IPS-18c (cell line): ENCODE measurements around the gene PDE9A.

Experiments used
- H3K4me3 ChIP-seq: 2 replicates; pipeline ENCODE4 v1.7.0; 2013; ENCODE audit warnings: low read depth, mild to moderate bottlenecking, low read length, moderate library complexity; ENCODE audit not compliant: insufficient read depth
- H3K9me3 ChIP-seq: one replicate; pipeline ENCODE4 v1.6.1; 2013; ENCODE audit warnings: mild to moderate bottlenecking, low read length, moderate library complexity; ENCODE audit not compliant: control insufficient read depth, insufficient read depth

PDE9A gene

GRCh38 chr21:42731264-42732032 lies 78.0 kb downstream of the PDE9A start:
- Histone ChIP-seq H3K4me3 (no peak overlapping the region), H3K9me3 (no peaks in the 10 kb centered on the region)

GRCh38 chr21:42732033-42732410 lies 78.6 kb downstream of the PDE9A start:
- H3K4me3 ChIP-seq = no peak overlapping the region

GRCh38 chr21:42733037-42733627 lies 79.7 kb downstream of the PDE9A start:
- no peaks in the 10 kb centered on the region for H3K9me3 ChIP-seq
- no peak overlapping the region for H3K4me3 ChIP-seq

More at GRCh38 chr21:42732033-42732410, 78.6 kb downstream of the PDE9A start:
- H3K9me3 ChIP-seq = no peaks in the 10 kb centered on the region

GRCh38 chr21:42733874-42734273 lies 80.5 kb downstream of the PDE9A start:
- H3K9me3 ChIP-seq = no peaks in the 10 kb centered on the region
- no peak overlapping the region for H3K4me3 ChIP-seq

- Histone ChIP-seq H3K9me3 (no peaks in the 10 kb centered on the region), H3K4me3 (no peak overlapping the region)
Measured at GRCh38 chr21:42734323-42734971, 81.0 kb downstream of the PDE9A start.

GRCh38 chr21:42735061-42735460 lies 81.6 kb downstream of the PDE9A start:
- Histone ChIP-seq H3K4me3 (no peak overlapping the region), H3K9me3 (no peaks in the 10 kb centered on the region)

- Histone ChIP-seq H3K9me3 (no peaks in the 10 kb centered on the region), H3K4me3 (no peak overlapping the region)
Measured at GRCh38 chr21:42735944-42736343, 82.5 kb downstream of the PDE9A start.

GRCh38 chr21:42736646-42737350 lies 83.4 kb downstream of the PDE9A start:
- no peaks in the 10 kb centered on the region for H3K9me3 ChIP-seq
- H3K4me3 ChIP-seq = no peak overlapping the region

GRCh38 chr21:42737951-42738590 lies 84.7 kb downstream of the PDE9A start:
- Histone ChIP-seq H3K9me3 (no peaks in the 10 kb centered on the region), H3K4me3 (no peak overlapping the region)

- Histone ChIP-seq H3K4me3 (no peak overlapping the region), H3K9me3 (no peaks in the 10 kb centered on the region)
Measured at GRCh38 chr21:42739061-42739931, 85.9 kb downstream of the PDE9A start.

- Histone ChIP-seq H3K9me3 (no peaks in the 10 kb centered on the region), H3K4me3 (no peak overlapping the region)
Measured at GRCh38 chr21:42740405-42740909, 87.0 kb downstream of the PDE9A start.

GRCh38 chr21:42741066-42741465 lies 87.6 kb downstream of the PDE9A start:
- H3K9me3 ChIP-seq = no peaks in the 10 kb centered on the region

GRCh38 chr21:42744520-42745445 lies 91.4 kb downstream of the PDE9A start:
- no peaks in the 10 kb centered on the region for H3K9me3 ChIP-seq

More at GRCh38 chr21:42741066-42741465, 87.6 kb downstream of the PDE9A start:
- no peak overlapping the region for H3K4me3 ChIP-seq

GRCh38 chr21:42745511-42746239 lies 92.3 kb downstream of the PDE9A start:
- no peaks in the 10 kb centered on the region for H3K9me3 ChIP-seq
- no peak overlapping the region for H3K4me3 ChIP-seq

More at GRCh38 chr21:42744520-42745445, 91.4 kb downstream of the PDE9A start:
- H3K4me3 ChIP-seq = no peak overlapping the region

GRCh38 chr21:42746240-42746592 lies 92.8 kb downstream of the PDE9A start:
- H3K9me3 ChIP-seq = no peaks in the 10 kb centered on the region
- H3K4me3 ChIP-seq = no peak overlapping the region
